Esophagus (tissue), 2 donors: ENCODE measurements around the gene IQSEC1. TPM values are rescaled to one million over a fixed set of nuclear protein-coding genes. Genes with fewer than 3 reads are reported as not detected.

Experiments
- H3K27ac ChIP-seq, 2 donors: one replicate each; pipeline ENCODE4 v1.5.1; 2013; ENCODE audit warnings: low read depth in 2 of 2, mild to moderate bottlenecking in 2 of 2, inconsistent platforms in 1 of 2, low read length in 1 of 2, moderate library complexity in 1 of 2
- H3K27me3 ChIP-seq, 2 donors: one replicate each; pipeline ENCODE4 v1.6.1; 2013; ENCODE audit warnings: low read length in 2 of 2, control low read depth in 1 of 2, mild to moderate bottlenecking in 1 of 2; ENCODE audit not compliant: insufficient read depth in 2 of 2, control insufficient read depth in 1 of 2
- H3K36me3 ChIP-seq, 2 donors: one replicate each; pipeline ENCODE4 v1.6.1; 2013; ENCODE audit warnings: low read length in 1 of 2; ENCODE audit not compliant: control insufficient read depth in 2 of 2, insufficient read depth in 2 of 2
- H3K4me1 ChIP-seq, 2 donors: one replicate each; pipeline ENCODE4 v1.6.1; 2013; ENCODE audit warnings: low read length in 1 of 2; ENCODE audit not compliant: control insufficient read depth in 2 of 2, insufficient read depth in 2 of 2
- H3K4me3 ChIP-seq, 2 donors: one replicate each; pipeline ENCODE4 v1.5.1; 2013; ENCODE audit warnings: low read length in 2 of 2, mild to moderate bottlenecking in 2 of 2, low read depth in 1 of 2, moderate library complexity in 1 of 2
- H3K9me3 ChIP-seq, 2 donors: one replicate each; pipeline ENCODE4 v1.6.1; 2013; ENCODE audit warnings: mild to moderate bottlenecking in 2 of 2, low read depth in 1 of 2, low read length in 1 of 2, moderate library complexity in 1 of 2; ENCODE audit not compliant: control insufficient read depth in 2 of 2, insufficient read depth in 1 of 2
- WGBS, 2 donors: extraction: QIAGEN DNeasy Blood & Tissue Kit; methylation state at CpG; one replicate each; pipeline ENCODE4 v1.1.7; 2013; 5-methylcytosine and 5-hydroxymethylcytosine counted together
- polyA plus RNA-seq, 2 donors: library from polyadenylated mRNA; stranded (reverse); fragments of 200-250 nt; gene quantifications; one replicate each; pipeline ENCODE4 v1.2.3, GENCODE V29; 2013
- donor health status: healthy with polysubstance abuse.
- donor health status: Bipolar disorder and iron deficiency.

The IQSEC1 gene
- polyA plus RNA-seq, 2 donors, result 4.1 to 5.2 TPM

- Histone ChIP-seq H3K27me3 (no peaks in the 10 kb centered on the region), H3K36me3 (peaks cover 0 to 3% of the 10 kb centered on the region in 2 donors), H3K27ac (no peak overlapping the region), H3K4me1 (peaks cover 20 to 41% of the 10 kb centered on the region in 2 donors), H3K9me3 (no peaks in the 10 kb centered on the region), H3K4me3 (no peak overlapping the region)
- 71 to 75% methylated on average over 6 of the region's 6 CpGs for WGBS, 2 donors
These were observed 127.0 kb downstream of the IQSEC1 start for GRCh38 chr3:12946251-12946648.

GRCh38 chr3:12944849-12945248 is 128.4 kb downstream of the IQSEC1 start:
- Histone ChIP-seq H3K27me3 (no peaks in the 10 kb centered on the region), H3K4me3 (no peak overlapping the region), H3K9me3 (no peaks in the 10 kb centered on the region), H3K27ac (no peak overlapping the region), H3K4me1 (peaks cover 20 to 41% of the 10 kb centered on the region in 2 donors), H3K36me3 (peaks cover 0 to 6% of the 10 kb centered on the region in 2 donors)
- WGBS, 2 donors, result 77 to 80% methylated on average over 6 of the region's 6 CpGs

- H3K27ac ChIP-seq, result no peak overlapping the region
- 41 to 45% methylated on average over 15 of the region's 15 CpGs for WGBS, 2 donors
- H3K4me3 ChIP-seq, result no peak overlapping the region
- peaks cover 0 to 6% of the 10 kb centered on the region in 2 donors for H3K36me3 ChIP-seq
- H3K27me3 ChIP-seq, result no peaks in the 10 kb centered on the region
- no peaks in the 10 kb centered on the region for H3K9me3 ChIP-seq
- H3K4me1 ChIP-seq, result peaks cover 17 to 41% of the 10 kb centered on the region in 2 donors
These were observed 128.8 kb downstream of the IQSEC1 start for GRCh38 chr3:12944413-12944812.

GRCh38 chr3:12943124-12944021 is 129.9 kb downstream of the IQSEC1 start:
- H3K4me1 ChIP-seq, result peaks cover 13 to 31% of the 10 kb centered on the region in 2 donors
- no peaks in the 10 kb centered on the region for H3K9me3 ChIP-seq
- no peak overlapping the region for H3K4me3 ChIP-seq
- no peak overlapping the region for H3K27ac ChIP-seq
- 71 to 73% methylated on average over 22 of the region's 22 CpGs for WGBS, 2 donors
- H3K27me3 ChIP-seq, result no peaks in the 10 kb centered on the region
- H3K36me3 ChIP-seq, result peaks cover 0 to 6% of the 10 kb centered on the region in 2 donors

- Histone ChIP-seq H3K36me3 (peaks cover 0 to 6% of the 10 kb centered on the region in 2 donors), H3K4me1 (peaks cover 9 to 19% of the 10 kb centered on the region in 2 donors)
- WGBS, 2 donors, result 95 to 97% methylated on average over 26 of the region's 26 CpGs
These were observed 131.7 kb downstream of the IQSEC1 start for GRCh38 chr3:12941495-12942023.

GRCh38 chr3:12940854-12941253 is 132.4 kb downstream of the IQSEC1 start:
- Histone ChIP-seq H3K27me3 (no peaks in the 10 kb centered on the region), H3K27ac (no peak overlapping the region), H3K36me3 (peaks cover 0 to 13% of the 10 kb centered on the region in 2 donors), H3K4me1 (peaks cover 9 to 21% of the 10 kb centered on the region in 2 donors), H3K9me3 (no peaks in the 10 kb centered on the region), H3K4me3 (no peak overlapping the region)
- WGBS, 2 donors, result 76 to 92% methylated on average over 6 of the region's 6 CpGs

More at GRCh38 chr3:12941495-12942023, 131.7 kb downstream of the IQSEC1 start:
- H3K27me3 ChIP-seq, result no peaks in the 10 kb centered on the region
- no peaks in the 10 kb centered on the region for H3K9me3 ChIP-seq
- H3K4me3 ChIP-seq, result no peak overlapping the region
- H3K27ac ChIP-seq, result no peak overlapping the region

- 82 to 84% methylated on average over 10 of the region's 10 CpGs for WGBS, 2 donors
- H3K4me1 ChIP-seq, result peaks cover 4 to 28% of the 10 kb centered on the region in 2 donors
- no peaks in the 10 kb centered on the region for H3K9me3 ChIP-seq
- H3K27ac ChIP-seq, result no peak overlapping the region
- H3K4me3 ChIP-seq, result no peak overlapping the region
- peaks cover 0 to 22% of the 10 kb centered on the region in 2 donors for H3K36me3 ChIP-seq
- no peaks in the 10 kb centered on the region for H3K27me3 ChIP-seq
These were observed 134.1 kb downstream of the IQSEC1 start for GRCh38 chr3:12939137-12939536.

GRCh38 chr3:12938258-12938711 is 134.9 kb downstream of the IQSEC1 start:
- Histone ChIP-seq H3K4me1 (peaks cover 4 to 20% of the 10 kb centered on the region in 2 donors), H3K36me3 (peaks cover 0 to 25% of the 10 kb centered on the region in 2 donors), H3K4me3 (no peak overlapping the region), H3K27ac (peak overlapping the region in 1 of 2 donors; percentile 43), H3K27me3 (no peaks in the 10 kb centered on the region), H3K9me3 (no peaks in the 10 kb centered on the region)
- 56 to 71% methylated on average over 10 of the region's 10 CpGs for WGBS, 2 donors

- Histone ChIP-seq H3K9me3 (no peaks in the 10 kb centered on the region), H3K27me3 (no peaks in the 10 kb centered on the region), H3K4me1 (peaks cover 4 to 28% of the 10 kb centered on the region in 2 donors), H3K27ac (no peak overlapping the region), H3K36me3 (peaks cover 0 to 32% of the 10 kb centered on the region in 2 donors), H3K4me3 (no peak overlapping the region)
- WGBS, 2 donors, result 97 to 98% methylated on average over 67 of the region's 67 CpGs
These were observed 137.1 kb downstream of the IQSEC1 start for GRCh38 chr3:12935861-12936830.
